ENCODE data around the gene DNAJB11.

The DNAJB11 gene

GRCh38 chr3:186532598-186533072 is 37.9 kb upstream of the DNAJB11 start:
- Histone ChIP-seq H3K9me3 (ENCODE audit: control insufficient read depth, low read length) (no peaks in the 10 kb centered on the region), H3K4me1 (ENCODE audit: control insufficient read depth, insufficient read depth, low read length, poor library complexity, severe bottlenecking) (peaks cover 6% of the 10 kb centered on the region), H3K4me3 (ENCODE audit: extremely low read depth, insufficient read depth, low read length, poor library complexity, severe bottlenecking) (no peak overlapping the region), H3K27ac (ENCODE audit: low read depth, low read length, severe bottlenecking) (peak overlapping the region; percentile 70), H3K36me3 (ENCODE audit: control insufficient read depth, insufficient read depth, low read length) (no peaks in the 10 kb centered on the region)
- no CpG with 5 or more reads among the region's 1 CpG for WGBS, 2 experiments (ENCODE audit: insufficient coverage in 2 of 2)

DNA sequence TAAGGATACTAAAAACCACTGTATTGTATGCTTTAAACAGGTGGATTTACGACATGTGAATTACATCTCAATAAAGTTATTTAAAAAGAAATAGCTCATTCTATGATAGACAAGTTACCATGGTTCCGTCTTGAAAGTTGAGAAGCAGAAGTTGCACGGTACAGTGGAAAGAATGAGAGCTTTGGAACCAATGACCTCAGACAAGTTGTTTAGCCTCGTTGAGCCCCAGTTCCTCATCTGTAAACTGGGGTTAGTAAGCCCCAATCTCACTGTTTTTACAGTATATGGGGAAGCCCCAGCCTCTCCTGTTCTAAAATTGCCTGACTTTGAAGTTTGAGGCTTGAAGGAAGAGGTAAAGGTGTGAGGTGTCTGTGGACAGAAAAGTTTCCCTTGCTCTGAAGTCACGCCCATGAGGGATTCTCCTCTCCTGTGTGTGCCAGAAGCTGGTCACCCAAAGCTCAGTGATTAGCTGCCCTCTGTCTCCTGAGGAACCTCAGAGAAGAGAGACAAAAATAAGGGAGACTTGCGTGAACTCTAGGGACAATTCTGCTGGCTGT is 36.3 kb upstream of the DNAJB11 start:
- Histone ChIP-seq H3K36me3 (ENCODE audit: control insufficient read depth, insufficient read depth, low read length) (no peaks in the 10 kb centered on the region), H3K4me3 (ENCODE audit: extremely low read depth, insufficient read depth, low read length, poor library complexity, severe bottlenecking) (no peak overlapping the region), H3K4me1 (ENCODE audit: control insufficient read depth, insufficient read depth, low read length, poor library complexity, severe bottlenecking) (peaks cover 6% of the 10 kb centered on the region), H3K9me3 (ENCODE audit: control insufficient read depth, low read length) (no peaks in the 10 kb centered on the region), H3K27ac (ENCODE audit: low read depth, low read length, severe bottlenecking) (no peak overlapping the region)
- WGBS, 2 experiments (ENCODE audit: insufficient coverage in 2 of 2) = 92 to 97% methylated on average over 4 to 5 of the region's 6 CpGs

DNA sequence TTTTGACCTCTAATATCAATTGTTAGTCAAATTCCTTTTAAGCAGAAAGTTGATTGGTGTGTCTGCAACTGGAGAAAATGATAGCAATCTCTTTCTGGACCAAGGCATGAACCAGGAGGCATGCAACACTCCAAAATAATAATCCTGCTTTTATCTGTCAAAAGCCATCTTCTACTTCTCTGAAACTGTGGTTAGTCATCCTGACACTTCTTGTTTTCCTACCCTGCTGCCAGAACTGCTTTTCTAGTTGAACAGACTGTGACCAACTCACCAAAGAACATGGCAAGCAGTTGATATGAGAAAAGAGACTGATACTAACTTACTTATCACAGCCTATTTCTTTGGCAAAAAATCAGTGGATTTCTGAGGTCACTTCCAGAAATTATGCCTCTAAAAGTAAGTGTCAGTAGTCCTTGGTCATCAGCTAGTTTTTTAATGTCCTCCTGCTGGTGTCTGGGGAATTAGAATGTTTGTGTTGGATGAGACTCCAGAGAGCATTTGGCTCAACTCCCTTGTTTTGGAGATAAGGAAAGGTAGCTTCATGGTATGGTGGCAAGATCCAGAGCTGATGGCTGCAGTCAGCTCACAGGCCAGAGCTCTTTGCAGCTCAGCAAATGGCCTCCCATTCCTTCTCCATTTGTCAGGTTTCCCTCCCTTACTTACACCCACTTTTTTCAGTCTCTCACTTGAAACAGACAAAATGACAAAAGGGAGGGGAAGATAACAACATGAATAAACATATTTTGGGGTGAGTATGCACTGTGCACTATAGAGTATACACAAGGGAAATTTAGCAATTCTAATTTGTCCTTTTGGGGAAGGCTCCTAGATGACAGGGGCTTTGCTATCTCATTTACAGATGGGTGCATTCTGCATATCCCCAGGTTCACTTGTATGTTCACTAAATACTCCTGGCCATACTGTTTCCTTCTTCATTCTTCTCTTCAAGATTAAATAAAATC is 33.4 kb upstream of the DNAJB11 start:
- Histone ChIP-seq H3K9me3 (ENCODE audit: control insufficient read depth, low read length) (no peaks in the 10 kb centered on the region), H3K27ac (ENCODE audit: low read depth, low read length, severe bottlenecking) (no peak overlapping the region), H3K4me1 (ENCODE audit: control insufficient read depth, insufficient read depth, low read length, poor library complexity, severe bottlenecking) (peaks cover 15% of the 10 kb centered on the region)

GRCh38 chr3:186538779-186539178 is 31.7 kb upstream of the DNAJB11 start:
- 90 to 100% methylated on average over 2 of the region's 3 CpGs for WGBS, 2 experiments (ENCODE audit: insufficient coverage in 2 of 2)
- Histone ChIP-seq H3K4me1 (ENCODE audit: control insufficient read depth, insufficient read depth, low read length, poor library complexity, severe bottlenecking) (peaks cover 15% of the 10 kb centered on the region), H3K27ac (ENCODE audit: low read depth, low read length, severe bottlenecking) (no peak overlapping the region), H3K4me3 (ENCODE audit: extremely low read depth, insufficient read depth, low read length, poor library complexity, severe bottlenecking) (no peak overlapping the region), H3K9me3 (ENCODE audit: control insufficient read depth, low read length) (no peaks in the 10 kb centered on the region), H3K36me3 (ENCODE audit: control insufficient read depth, insufficient read depth, low read length) (no peaks in the 10 kb centered on the region)

More for the DNA sequence above, 33.4 kb upstream of the DNAJB11 start:
- Histone ChIP-seq H3K36me3 (ENCODE audit: control insufficient read depth, insufficient read depth, low read length) (no peaks in the 10 kb centered on the region), H3K4me3 (ENCODE audit: extremely low read depth, insufficient read depth, low read length, poor library complexity, severe bottlenecking) (no peak overlapping the region)

DNA sequence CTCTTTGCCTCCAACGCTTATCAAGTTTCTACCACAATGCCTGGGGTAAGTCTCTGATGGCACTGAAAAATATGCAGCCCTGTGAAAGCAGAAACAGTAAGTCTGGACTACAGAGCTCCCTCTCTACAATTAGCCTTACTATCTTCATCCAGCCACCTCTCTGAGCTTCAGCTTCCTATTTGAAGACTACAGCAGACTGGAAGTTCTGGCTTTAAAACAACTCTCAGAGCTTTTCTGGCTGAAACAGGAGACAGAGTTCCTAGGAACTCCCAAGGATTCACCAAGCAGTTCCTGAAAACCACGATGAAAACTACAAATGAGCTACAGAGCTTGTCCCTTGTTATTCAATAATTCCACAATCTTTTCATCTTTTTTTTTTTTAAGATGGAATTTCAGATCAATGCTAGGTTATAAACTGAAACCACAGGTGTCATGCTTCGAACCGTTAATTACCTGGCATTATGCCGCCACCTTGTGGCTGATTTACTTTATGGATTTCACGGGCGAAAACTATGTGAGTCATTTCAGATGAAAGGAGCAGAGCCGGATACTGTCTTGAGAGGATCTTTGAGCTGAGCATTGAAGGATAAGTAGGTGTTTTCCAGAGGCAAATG is 30.2 kb upstream of the DNAJB11 start:
- WGBS, 2 experiments (ENCODE audit: insufficient coverage in 2 of 2) = 15 to 18% methylated on average over 7 to 8 of the region's 8 CpGs
- no peaks in the 10 kb centered on the region for H3K36me3 ChIP-seq (ENCODE audit: control insufficient read depth, insufficient read depth, low read length)
- no peak overlapping the region for H3K27ac ChIP-seq (ENCODE audit: low read depth, low read length, severe bottlenecking)
- no peaks in the 10 kb centered on the region for H3K9me3 ChIP-seq (ENCODE audit: control insufficient read depth, low read length)
- no peak overlapping the region for H3K4me3 ChIP-seq (ENCODE audit: extremely low read depth, insufficient read depth, low read length, poor library complexity, severe bottlenecking)
- peaks cover 15% of the 10 kb centered on the region for H3K4me1 ChIP-seq (ENCODE audit: control insufficient read depth, insufficient read depth, low read length, poor library complexity, severe bottlenecking)

- H3K36me3 ChIP-seq (ENCODE audit: control insufficient read depth, insufficient read depth, low read length) = no peaks in the 10 kb centered on the region
- H3K27ac ChIP-seq (ENCODE audit: low read depth, low read length, severe bottlenecking) = no peak overlapping the region
These were observed 29.7 kb upstream of the DNAJB11 start for GRCh38 chr3:186540835-186541226.

DNA sequence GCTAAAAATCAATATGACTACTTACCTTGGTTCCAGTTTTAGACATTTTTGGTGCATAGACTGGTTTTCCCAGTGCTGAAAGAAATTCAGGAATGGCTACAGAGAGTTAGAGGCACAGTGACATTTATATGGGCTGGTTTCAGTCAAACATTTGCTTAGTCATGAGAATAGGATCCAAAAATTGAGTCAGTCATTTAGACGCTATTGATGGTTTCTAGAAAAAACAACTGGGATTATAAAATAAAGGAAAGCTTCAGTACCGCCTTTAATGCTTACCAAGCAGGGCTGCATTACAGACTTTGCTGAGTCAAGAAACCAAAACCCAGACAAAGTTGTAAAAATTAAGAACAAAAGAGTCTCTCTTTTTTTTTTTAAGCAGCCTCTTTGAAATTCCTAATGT is 26.2 kb upstream of the DNAJB11 start, which contains the start of gene CRYGS:
TSS of gene CRYGS (minus strand) at position 100 of the 400 bp plus-strand sequence. CDS start at position 46, 54 bp downstream.
- no peak within 1 kb of the TSS for H3K27ac ChIP-seq (ENCODE audit: low read depth, low read length, severe bottlenecking)
- H3K36me3 ChIP-seq (ENCODE audit: control insufficient read depth, insufficient read depth, low read length) = peaks cover 19% of the 10 kb centered on the region
- peaks cover 9% of the 10 kb centered on the region for H3K4me1 ChIP-seq (ENCODE audit: control insufficient read depth, insufficient read depth, low read length, poor library complexity, severe bottlenecking)
- WGBS, 2 experiments (ENCODE audit: insufficient coverage in 2 of 2) = 100% methylated on average over 1 to 2 of the region's 2 CpGs
- no peaks in the 10 kb centered on the region for H3K9me3 ChIP-seq (ENCODE audit: control insufficient read depth, low read length)
- H3K4me3 ChIP-seq (ENCODE audit: extremely low read depth, insufficient read depth, low read length, poor library complexity, severe bottlenecking) = no peak within 1 kb of the TSS

More at GRCh38 chr3:186540835-186541226, 29.7 kb upstream of the DNAJB11 start:
- 19 to 31% methylated on average over 1 of the region's 2 CpGs for WGBS, 2 experiments (ENCODE audit: insufficient coverage in 2 of 2)
- H3K4me1 ChIP-seq (ENCODE audit: control insufficient read depth, insufficient read depth, low read length, poor library complexity, severe bottlenecking) = peaks cover 12% of the 10 kb centered on the region
- no peak overlapping the region for H3K4me3 ChIP-seq (ENCODE audit: extremely low read depth, insufficient read depth, low read length, poor library complexity, severe bottlenecking)
- no peaks in the 10 kb centered on the region for H3K9me3 ChIP-seq (ENCODE audit: control insufficient read depth, low read length)

- no peaks in the 10 kb centered on the region for H3K4me1 ChIP-seq (ENCODE audit: control insufficient read depth, insufficient read depth, low read length, poor library complexity, severe bottlenecking)
- WGBS, 2 experiments (ENCODE audit: insufficient coverage in 2 of 2) = 100% methylated on average over 1 of the region's 3 CpGs
- no peak overlapping the region for H3K4me3 ChIP-seq (ENCODE audit: extremely low read depth, insufficient read depth, low read length, poor library complexity, severe bottlenecking)
- H3K9me3 ChIP-seq (ENCODE audit: control insufficient read depth, low read length) = no peaks in the 10 kb centered on the region
- no peak overlapping the region for H3K27ac ChIP-seq (ENCODE audit: low read depth, low read length, severe bottlenecking)
- H3K36me3 ChIP-seq (ENCODE audit: control insufficient read depth, insufficient read depth, low read length) = peaks cover 58% of the 10 kb centered on the region
These were observed 21.0 kb upstream of the DNAJB11 start for GRCh38 chr3:186549497-186549896.

- Histone ChIP-seq H3K27ac (ENCODE audit: low read depth, low read length, severe bottlenecking) (no peak overlapping the region), H3K9me3 (ENCODE audit: control insufficient read depth, low read length) (no peaks in the 10 kb centered on the region), H3K4me3 (ENCODE audit: extremely low read depth, insufficient read depth, low read length, poor library complexity, severe bottlenecking) (no peak overlapping the region), H3K4me1 (ENCODE audit: control insufficient read depth, insufficient read depth, low read length, poor library complexity, severe bottlenecking) (no peaks in the 10 kb centered on the region), H3K36me3 (ENCODE audit: control insufficient read depth, insufficient read depth, low read length) (peaks cover 74% of the 10 kb centered on the region)
- WGBS, 2 experiments (ENCODE audit: insufficient coverage in 2 of 2) = 98 to 100% methylated on average over 5 of the region's 6 CpGs
These were observed 19.1 kb upstream of the DNAJB11 start for GRCh38 chr3:186551387-186551786.

- H3K4me3 ChIP-seq (ENCODE audit: extremely low read depth, insufficient read depth, low read length, poor library complexity, severe bottlenecking) = no peak overlapping the region
- peaks cover 80% of the 10 kb centered on the region for H3K36me3 ChIP-seq (ENCODE audit: control insufficient read depth, insufficient read depth, low read length)
- no peak overlapping the region for H3K27ac ChIP-seq (ENCODE audit: low read depth, low read length, severe bottlenecking)
- H3K9me3 ChIP-seq (ENCODE audit: control insufficient read depth, low read length) = no peaks in the 10 kb centered on the region
- WGBS, 2 experiments (ENCODE audit: insufficient coverage in 2 of 2) = 89 to 91% methylated on average over 4 to 5 of the region's 5 CpGs
- H3K4me1 ChIP-seq (ENCODE audit: control insufficient read depth, insufficient read depth, low read length, poor library complexity, severe bottlenecking) = no peaks in the 10 kb centered on the region
These were observed 18.0 kb upstream of the DNAJB11 start for GRCh38 chr3:186552408-186553031.

All from mesodermal cell (in vitro differentiated cells).